Liver (tissue), 9 donors: ENCODE data around the gene RASL11A. TPM values are rescaled to one million over a fixed set of nuclear protein-coding genes. Genes with fewer than 3 reads are reported as not detected.

Source experiments
- DNase-seq: peaks from one replicate; pipeline ENCODE4 v3.0.0-alpha.2; 2017; ENCODE audit warnings: low spot score
- H3K27ac ChIP-seq, 2 donors: one replicate each; pipeline ENCODE4 v1.7.0; 2013; ENCODE audit warnings: inconsistent platforms in 2 of 2, low read length in 2 of 2, control low read depth in 1 of 2, low read depth in 1 of 2, mild to moderate bottlenecking in 1 of 2
- H3K27me3 ChIP-seq, 4 donors: one replicate each; pipeline versions ENCODE4 v1.6.1 to v1.7.0; 2013; ENCODE audit warnings: low read length in 3 of 4, inconsistent platforms in 1 of 4, mild to moderate bottlenecking in 1 of 4, moderate library complexity in 1 of 4; ENCODE audit not compliant: control insufficient read depth in 4 of 4, insufficient read depth in 4 of 4
- H3K36me3 ChIP-seq, 4 donors: one replicate each; pipeline versions ENCODE4 v1.6.1 to v1.7.0; 2013; ENCODE audit warnings: low read length in 3 of 4, mild to moderate bottlenecking in 3 of 4, low read depth in 1 of 4, moderate library complexity in 1 of 4; ENCODE audit not compliant: control insufficient read depth in 4 of 4, insufficient read depth in 3 of 4
- H3K4me1 ChIP-seq, 4 donors: one replicate each; pipeline versions ENCODE4 v1.6.1 to v1.7.0; 2013; ENCODE audit warnings: low read length in 3 of 4, mild to moderate bottlenecking in 3 of 4, moderate library complexity in 1 of 4; ENCODE audit not compliant: control insufficient read depth in 4 of 4, insufficient read depth in 4 of 4
- H3K4me3 ChIP-seq, 3 donors: one replicate each; pipeline versions ENCODE4 v1.6.1 to v1.7.0; 2013; ENCODE audit warnings: low read length in 3 of 3, control low read depth in 1 of 3, low read depth in 1 of 3, mild to moderate bottlenecking in 1 of 3
- H3K9ac ChIP-seq, 2 donors: one replicate each; pipeline ENCODE4 v1.7.0; 2013; ENCODE audit warnings: low read length in 2 of 2, mild to moderate bottlenecking in 2 of 2, moderate library complexity in 2 of 2, control low read depth in 1 of 2, low read depth in 1 of 2
- H3K9me3 ChIP-seq, 4 donors: one replicate each; pipeline versions ENCODE4 v1.6.1 to v1.7.0; 2013; ENCODE audit warnings: low read length in 3 of 4; ENCODE audit not compliant: control insufficient read depth in 4 of 4
- ATF3 ChIP-seq: IDR thresholded peaks from 2 replicates; pipeline ENCODE4 v1.6.1; 2016; ENCODE audit warnings: antibody characterized with exemption
- CTCF ChIP-seq: fragments of 150-350 bp; IDR thresholded peaks from 2 replicates; pipeline ENCODE4 v1.5.1; 2017; ENCODE audit warnings: improper control_type of control experiment, low read depth, low read length; ENCODE audit not compliant: missing input control
- EGR1 ChIP-seq, 2 donors: IDR thresholded peaks; 2 replicates each; pipeline ENCODE4 v1.6.1; 2016 to 2018; ENCODE audit warnings: antibody characterized with exemption in 2 of 2, low read depth in 2 of 2
- FOXA1 ChIP-seq: IDR thresholded peaks from 2 replicates; pipeline ENCODE4 v1.6.1; 2016; ENCODE audit warnings: antibody characterized with exemption
- FOXA2 ChIP-seq: IDR thresholded peaks from 2 replicates; pipeline ENCODE4 v1.6.1; 2016; ENCODE audit warnings: antibody characterized with exemption
- GABPA ChIP-seq, 2 donors: IDR thresholded peaks in 1 of 2; conservative IDR thresholded peaks in 1 of 2; 2 replicates each; pipeline ENCODE4 v1.6.1; 2016; ENCODE audit warnings: antibody characterized with exemption in 2 of 2, mild to moderate bottlenecking in 1 of 2, moderate library complexity in 1 of 2
- HNF4A ChIP-seq, 2 donors: conservative IDR thresholded peaks; 2 replicates each; pipeline ENCODE4 v1.6.1; 2016; ENCODE audit warnings: antibody characterized with exemption in 2 of 2, mild to moderate bottlenecking in 2 of 2
- HNF4G ChIP-seq: IDR thresholded peaks from 2 replicates; pipeline ENCODE4 v1.6.1; 2016; ENCODE audit warnings: antibody characterized with exemption
- JUND ChIP-seq, 2 donors: IDR thresholded peaks; 2 replicates each; pipeline ENCODE4 v1.6.1; 2016; ENCODE audit warnings: antibody characterized with exemption in 2 of 2
- MAX ChIP-seq: IDR thresholded peaks from 2 replicates; pipeline ENCODE4 v1.6.1; 2016; ENCODE audit warnings: antibody characterized with exemption
- NR2F2 ChIP-seq: IDR thresholded peaks from 2 replicates; pipeline ENCODE4 v1.6.1; 2016; ENCODE audit warnings: antibody characterized with exemption
- RAD21 ChIP-seq, 2 donors: IDR thresholded peaks; 2 replicates each; pipeline ENCODE4 v1.6.1; 2016; ENCODE audit warnings: antibody characterized with exemption in 2 of 2, mild to moderate bottlenecking in 2 of 2
- REST ChIP-seq: IDR thresholded peaks from 2 replicates; pipeline ENCODE4 v1.6.1; 2016; ENCODE audit warnings: antibody characterized with exemption, mild to moderate bottlenecking
- RXRA ChIP-seq, 2 donors: IDR thresholded peaks; 2 replicates each; pipeline ENCODE4 v1.6.1; 2017 to 2018; ENCODE audit warnings: antibody characterized with exemption in 2 of 2, mild to moderate bottlenecking in 1 of 2
- SP1 ChIP-seq: IDR thresholded peaks from 2 replicates; pipeline ENCODE4 v1.6.1; 2018; ENCODE audit warnings: antibody characterized with exemption, mild to moderate bottlenecking
- TAF1 ChIP-seq: conservative IDR thresholded peaks from 2 replicates; pipeline ENCODE4 v1.6.1; 2016; ENCODE audit warnings: antibody characterized with exemption, mild to moderate bottlenecking
- YY1 ChIP-seq: IDR thresholded peaks from 2 replicates; pipeline ENCODE4 v1.6.1; 2016; ENCODE audit warnings: antibody characterized with exemption, mild to moderate bottlenecking
- ZBTB33 ChIP-seq: IDR thresholded peaks from 2 replicates; pipeline ENCODE4 v1.6.1; 2016; ENCODE audit warnings: antibody characterized with exemption
- WGBS: extraction: QIAGEN DNeasy Blood & Tissue Kit; methylation state at CpG from one replicate; pipeline ENCODE4 v1.1.7; 2013; 5-methylcytosine and 5-hydroxymethylcytosine counted together
- polyA plus RNA-seq, 2 donors: library from polyadenylated mRNA; stranded (reverse) in 1 of 2; unstranded in 1 of 2; fragments of 200-250 nt in 1 of 2; fragments of >200 nt in 1 of 2; fragmentation: Nextera tagmentation in 1 of 2; extraction: Ambion mirVana in 1 of 2; gene quantifications; one replicate each; pipeline versions ENCODE4 v1.2.1 to v1.2.3, GENCODE V29; 2013 to 2015
- total RNA-seq, 2 donors: library from RNA; depleted of rRNA; stranded (reverse); fragments of >200 nt; gene quantifications; one replicate each; pipeline ENCODE4 v1.2.3, GENCODE V29; 2014
- donor health status: healthy.
- donor health status: healthy.
- donor health status: healthy.
- donor health status: healthy.
- donor health status: healthy.

RASL11A gene
- total and polyA plus RNA-seq, 4 donors: 2.5 to 5.6 (median 4.0) TPM

- peak within 1 kb of the TSS; percentile 98 to 99 for H3K9ac ChIP-seq
- H3K4me3 ChIP-seq: peak within 1 kb of the TSS; percentile 92 to 99 (median 97)
- peak; percentile 95 for DNase-seq
- no peaks in the 10 kb centered on the region for H3K27me3 ChIP-seq
- H3K9me3 ChIP-seq: no peaks in the 10 kb centered on the region
- TF ChIP-seq HNF4G (no peak), YY1 (peak; percentile 96), TAF1 (peak; percentile 83), EGR1 (IDR thresholded peaks at IDR 0.05; ENCODE audit: low read depth in 2 of 2) (peak in 1 of 2 donors; percentile 4), FOXA2 (no peak), HNF4A (conservative IDR thresholded peaks at IDR 0.05) (peak; percentile 31 to 63), SP1 (peak; percentile 74), JUND (IDR thresholded peaks at IDR 0.05) (peak; percentile 75 to 82), RAD21 (IDR thresholded peaks at IDR 0.05) (peak; percentile 20 to 53), MAX (peak; percentile 64), FOXA1 (no peak), REST (peak; percentile 90), ATF3 (peak; percentile 89), GABPA (IDR thresholded peaks at IDR 0.05 in 1 of 2, conservative IDR thresholded peaks at IDR 0.05 in 1 of 2) (peak; percentile 74 to 94), NR2F2 (peak; percentile 45), CTCF (no peak), ZBTB33 (peak; percentile 69), RXRA (IDR thresholded peaks at IDR 0.05) (peak; percentile 24 to 41)
- peaks cover 8 to 32% (median 15%) of the 10 kb centered on the region in 4 donors for H3K4me1 ChIP-seq
- H3K27ac ChIP-seq: peak within 1 kb of the TSS; percentile 95 to 99
- H3K36me3 ChIP-seq: peaks cover 9 to 10% (median 9%) of the 10 kb centered on the region in 4 donors
- under 1% methylated on average over 69 of the region's 69 CpGs for WGBS
These were observed 19.2 kb upstream of the RASL11A start, which contains the start of gene RPL21 for GRCh38 chr13:27251166-27252091. TSS of gene RPL21 (plus strand) at chr13:27251558. CDS start at chr13:27253777, 2,219 bp downstream.
